K562 (cell line): ENCODE data around the gene PARD3. TPM values are rescaled to one million over a fixed set of nuclear protein-coding genes. Genes with fewer than 3 reads are reported as not detected.

Experiments
- ATAC-seq: fragments of 200-7000 bp; cut with Tn5 transposase; 3 replicates; pipeline ENCODE4 v1.9.1; 2020; ENCODE audit warnings: moderate library complexity
- BruUV-seq: library from RNA; stranded (reverse); fragments of 400-500 nt; replicated peaks from 2 replicates; lab custom pipeline; 2021; lab: Mats Ljungman, UMichigan
- CTCF ChIA-PET: fragments of 300-600 bp; formaldehyde crosslinking; extraction: SDS; loops from one replicate; lab custom pipeline; 2021; ENCODE audit warnings: low intra/inter-chr PET ratio; lab: Yijun Ruan, JAX
- POLR2A ChIA-PET: fragments of 300-600, 350-650 bp; sonication (Branson Sonifier 250); formaldehyde crosslinking; extraction: SDS; loops from one replicate; lab custom pipeline; 2021; ENCODE audit warnings: antibody characterized with exemption, inconsistent platforms; lab: Yijun Ruan, JAX
- DNase-seq, 4 experiments: peaks; one replicate each; pipeline versions ENCODE4 v3.0.0 to v3.0.0-alpha.2; 2011 to 2018; ENCODE audit warnings: low spot score in 3 of 4, mixed read lengths in 3 of 4; ENCODE audit errors: extremely low read depth in 1 of 4
- FAIRE-seq: peaks from 2 replicates; lab custom pipeline; 2011; peaks lifted over from hg19 to GRCh38; lab: Jason Lieb, UNC
- H2AFZ ChIP-seq: 2 replicates; pipeline ENCODE4 v1.6.0; 2011; ENCODE audit warnings: low read depth, low read length, control low read depth, inconsistent platforms
- H3K27ac ChIP-seq: fragments of 200-600 bp; 3 replicates; pipeline ENCODE4 v1.8.0; 2011; ENCODE audit warnings: low read depth, mild to moderate bottlenecking, control low read depth, inconsistent platforms, low read length, moderate library complexity, mixed read lengths; ENCODE audit errors: extremely low read depth
- H3K27me3 ChIP-seq, 2 experiments: fragments of 300-600 bp in 1 of 2; 2 replicates in 1 of 2; 3 replicates in 1 of 2; pipeline versions ENCODE4 v1.6.0 to v1.8.0; 2011; ENCODE audit warnings: inconsistent platforms in 2 of 2, low read length in 2 of 2, mild to moderate bottlenecking in 1 of 2, mixed read lengths in 1 of 2, moderate library complexity in 1 of 2; ENCODE audit not compliant: control insufficient read depth in 2 of 2, insufficient read depth in 2 of 2
- H3K36me3 ChIP-seq: fragments of 300-600 bp; 3 replicates; pipeline ENCODE4 v1.8.0; 2011; ENCODE audit warnings: mild to moderate bottlenecking, low read length, inconsistent platforms; ENCODE audit not compliant: control insufficient read depth, insufficient read depth
- H3K4me1 ChIP-seq, 2 experiments: fragments of 200-600 bp in 1 of 2; replicated peaks in 1 of 2; 2 replicates in 1 of 2; 3 replicates in 1 of 2; pipeline versions ENCODE4 v1.5.1 to v1.8.0; 2011; ENCODE audit warnings: inconsistent platforms in 2 of 2, low read length in 2 of 2, mild to moderate bottlenecking in 1 of 2, mixed read lengths in 1 of 2, moderate library complexity in 1 of 2; ENCODE audit not compliant: control insufficient read depth in 2 of 2, insufficient read depth in 2 of 2
- H3K4me2 ChIP-seq: 2 replicates; pipeline ENCODE4 v1.6.1; 2011; ENCODE audit warnings: low read length, control low read depth, inconsistent platforms, mixed read lengths; ENCODE audit not compliant: insufficient read depth
- H3K4me3 ChIP-seq: fragments of 200-600 bp; sonication (generic), shearing (Covaris generic); 2 replicates; pipeline ENCODE4 v1.5.1; 2016; ENCODE audit warnings: control low read depth, inconsistent platforms
- H3K79me2 ChIP-seq: fragments of 200-600 bp; 3 replicates; pipeline ENCODE4 v1.8.0; 2011; ENCODE audit warnings: low read length, inconsistent platforms; ENCODE audit not compliant: control insufficient read depth, insufficient read depth
- H3K9ac ChIP-seq, 2 experiments: 2 replicates each; pipeline versions ENCODE4 v1.6.0 to v1.6.1; 2011; ENCODE audit warnings: low read depth in 2 of 2, low read length in 2 of 2, control low read depth in 1 of 2, inconsistent platforms in 1 of 2, mild to moderate bottlenecking in 1 of 2, mixed read lengths in 1 of 2; ENCODE audit not compliant: insufficient read depth in 1 of 2
- H3K9me1 ChIP-seq: one replicate; pipeline ENCODE4 v1.6.0; 2011; ENCODE audit warnings: inconsistent platforms, mild to moderate bottlenecking, low read length, moderate library complexity; ENCODE audit not compliant: control insufficient read depth, insufficient read depth
- H3K9me3 ChIP-seq: replicated peaks from 2 replicates; pipeline ENCODE4 v1.5.1; 2011; ENCODE audit warnings: low read depth, low read length, inconsistent platforms; ENCODE audit not compliant: control insufficient read depth, insufficient read depth
- H4K20me1 ChIP-seq: replicated peaks from 2 replicates; pipeline ENCODE4 v1.6.1; 2011; ENCODE audit warnings: low read length, inconsistent platforms, mixed read lengths; ENCODE audit not compliant: control insufficient read depth, insufficient read depth
- BHLHE40 ChIP-seq: IDR thresholded peaks from 2 replicates; pipeline ENCODE4 v1.6.1; 2011; ENCODE audit warnings: low read length, improper control_type of control experiment
- C11orf30 ChIP-seq: fragments of 450-650 bp; IDR thresholded peaks from 2 replicates; pipeline ENCODE4 v1.6.1; 2016; ENCODE audit warnings: low read depth, mild to moderate bottlenecking
- DDX20 ChIP-seq: fragments of 450-650 bp; IDR thresholded peaks from 2 replicates; pipeline ENCODE4 v1.6.1; 2016; ENCODE audit warnings: missing genetic modification characterization, low read depth, mild to moderate bottlenecking, missing compliant biosample characterization, moderate library complexity
- ETV5 ChIP-seq: sonication (generic); formaldehyde crosslinking; IDR thresholded peaks from 2 replicates; pipeline ENCODE4 v1.4.0; 2020; ENCODE audit warnings: low read depth, mild to moderate bottlenecking, missing genetic modification reagents
- GTF2A2 ChIP-seq: IDR thresholded peaks from 2 replicates; pipeline ENCODE4 v1.6.1; 2016; ENCODE audit warnings: mild to moderate bottlenecking, missing genetic modification characterization, missing compliant biosample characterization
- KDM5B ChIP-seq: fragments of 200-600 bp; sonication (generic); IDR thresholded peaks from 2 replicates; pipeline ENCODE4 v1.6.1; 2012; ENCODE audit warnings: low read depth, mild to moderate bottlenecking, moderate library complexity, low read length, control low read depth, inconsistent platforms; ENCODE audit not compliant: insufficient replicate concordance
- MIER1 ChIP-seq: fragments of 450-650 bp; IDR thresholded peaks from 2 replicates; pipeline ENCODE4 v1.6.1; 2016; ENCODE audit warnings: antibody characterized with exemption, mild to moderate bottlenecking, low read depth
- POLR2H ChIP-seq: IDR thresholded peaks from 2 replicates; pipeline ENCODE4 v1.6.1; 2016; ENCODE audit warnings: missing genetic modification characterization, low read depth, mild to moderate bottlenecking, control low read depth, missing compliant biosample characterization, moderate library complexity
- SLC30A9 ChIP-seq: fragments of 250-450 bp; sonication (Bioruptor Pico); IDR thresholded peaks from 2 replicates; pipeline ENCODE4 v1.8.0; 2022; ENCODE audit warnings: mild to moderate bottlenecking, moderate library complexity
- SRSF3 ChIP-seq: fragments of 200-400 bp; formaldehyde crosslinking; IDR thresholded peaks from 2 replicates; pipeline ENCODE4 v1.6.1; 2016; ENCODE audit warnings: mild to moderate bottlenecking, low read length, moderate library complexity; ENCODE audit not compliant: insufficient read depth
- SUPT5H ChIP-seq: fragments of 450-650 bp; IDR thresholded peaks from 2 replicates; pipeline ENCODE4 v1.6.1; 2016
- ZFPM2 ChIP-seq: fragments of 250-450 bp; sonication (Bioruptor Pico); IDR thresholded peaks from 2 replicates; pipeline ENCODE4 v1.5.1; 2022; ENCODE audit warnings: mild to moderate bottlenecking
- ZNF224 ChIP-seq: sonication (generic); formaldehyde crosslinking; IDR thresholded peaks from 2 replicates; pipeline ENCODE4 v1.8.0; 2022; ENCODE audit warnings: mild to moderate bottlenecking, missing genetic modification reagents
- ZNF766 ChIP-seq: fragments of 200-800 bp; sonication (Bioruptor generic); conservative IDR thresholded peaks from 2 replicates; pipeline ENCODE4 v1.6.1; 2016; ENCODE audit warnings: missing genetic modification characterization, missing compliant biosample characterization
- WGBS: fragments of 100-300 bp; shearing (Covaris generic); methylation state at CpG from one replicate; pipeline ENCODE4 v1.1.6; 2016; ENCODE audit warnings: low coverage, mixed read lengths; ENCODE audit not compliant: insufficient coverage; ENCODE audit errors: missing lambda C conversion rate; 5-methylcytosine and 5-hydroxymethylcytosine counted together
- in situ Hi-C: fragments of 300-500 bp; cut with MboI; formaldehyde crosslinking; loops from 4 replicates; pipeline ENCODE4 v1.15.0; 2018; ENCODE audit warnings: inconsistent platforms, mixed read lengths
- intact Hi-C: fragments of 100-400 bp; cut with micrococcal nuclease; formaldehyde crosslinking; loops from 2 replicates; pipeline ENCODE4 v1.14.2; 2022
- polyA plus RNA-seq, 8 experiments: library from polyadenylated mRNA; depleted of rRNA in 4 of 8; stranded (reverse) in 5 of 8; unstranded in 3 of 8; fragments of >200 nt; fragmentation: Nextera tagmentation in 2 of 8; fragmentation: Illumina TruSeq in 1 of 8; extraction: Ambion mirVana in 2 of 8; extraction: Trizol in 1 of 8; gene quantifications; 2 replicates each; pipeline versions ENCODE4 v1.2.1 to v1.2.3, GENCODE V29; 2011 to 2014; ENCODE audit warnings: inconsistent platforms in 1 of 8, missing spikeins in 1 of 8
- total RNA-seq, 7 experiments: library from RNA; depleted of rRNA in 6 of 7; stranded (reverse); fragments of >200 nt in 6 of 7; fragmentation: Illumina TruSeq in 2 of 7; extraction: Trizol in 2 of 7; gene quantifications; 2 replicates each; pipeline versions ENCODE4 v1.2.1 to v1.2.3, GENCODE V29; 2011 to 2021; ENCODE audit warnings: low replicate concordance in 1 of 7
- TF ChIP-seq, protein P1 (sequence below): sonication (generic); formaldehyde crosslinking; IDR thresholded peaks from 2 replicates; pipeline ENCODE4 v1.8.0; 2022; ENCODE audit warnings: mild to moderate bottlenecking, missing genetic modification reagents, borderline replicate concordance
- TF ChIP-seq, protein P2 (sequence below): sonication (generic); formaldehyde crosslinking; IDR thresholded peaks from 2 replicates; pipeline ENCODE4 v1.8.1; 2023; ENCODE audit warnings: mild to moderate bottlenecking, missing genetic modification reagents, moderate library complexity

Gene PARD3
- total and polyA plus RNA-seq, 9 of the 15 experiments (the other 6 are each of a cell fraction or from before 2014, with no cell fraction given): 2.7 to 11.7 (median 7.7) TPM

DNA sequence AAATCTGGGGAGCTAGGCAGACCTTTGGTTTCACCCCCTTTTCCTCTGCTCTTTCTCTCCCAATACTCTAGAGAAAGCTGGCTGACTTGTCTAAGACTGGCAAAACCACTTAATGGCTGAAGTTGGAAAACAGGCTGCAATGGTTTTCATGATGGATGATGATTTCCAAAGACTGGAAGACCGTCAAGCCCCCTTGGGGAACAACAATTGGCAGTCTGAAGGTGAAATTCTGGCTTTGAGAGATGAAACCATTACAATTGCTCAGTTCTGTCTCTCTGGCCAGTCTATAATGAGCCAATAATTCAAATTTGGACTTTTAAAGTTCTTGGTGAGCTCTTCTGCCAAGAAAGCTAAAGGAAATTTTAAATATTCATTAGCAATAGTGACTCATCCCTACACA lies 680.5 kb downstream of the PARD3 start:
- no peak for DNase-seq
- in situ Hi-C loops: no loop called here

DNA sequence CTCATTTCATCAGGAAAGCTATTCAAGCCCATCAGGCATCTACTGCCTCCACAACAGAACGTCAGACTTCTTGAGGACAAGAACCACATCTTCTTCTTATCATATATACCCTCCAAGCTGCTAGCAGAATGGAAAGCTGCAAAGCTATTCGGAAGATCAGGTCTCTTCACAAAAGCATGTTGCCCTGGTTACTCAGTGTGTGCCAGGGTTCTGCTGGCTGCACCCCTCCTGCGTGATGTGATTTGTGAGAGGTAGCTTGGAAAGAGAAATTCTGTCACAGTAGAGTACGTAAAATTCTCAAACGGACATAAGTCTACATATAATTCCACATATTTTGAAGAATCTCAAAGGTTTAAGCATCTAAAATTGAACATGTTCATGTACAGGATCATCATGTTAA lies 681.7 kb downstream of the PARD3 start:
- no peaks in the 10 kb centered on the region for H3K79me2 ChIP-seq
- H3K4me1 ChIP-seq: no peaks in the 10 kb centered on the region
- no peaks in the 10 kb centered on the region; the same call in 1 of the 2 replicates for H4K20me1 ChIP-seq
- intact Hi-C loops (no loop called here), in situ Hi-C loops (no loop called here)
- WGBS: 0% methylated on average over 5 of the region's 5 CpGs
- POLR2A ChIA-PET: interaction anchor here (0.6 to 0.7 kb wide), 2 partner anchors 26 to 53 kb away, joined by 3 read pairs; no protein-coding TSS in a partner anchor
- no peak overlapping the region for H3K27ac ChIP-seq
- ATAC-seq (no peak), FAIRE-seq (no peak), DNase-seq (no peak)
- no peaks in the 10 kb centered on the region for H3K9me3 ChIP-seq
- H3K9ac ChIP-seq: no peak overlapping the region
- peaks cover 0 to 4% of the 10 kb centered on the region in 2 experiments; a peak in 2 of 5 replicates for H3K27me3 ChIP-seq
- no peak overlapping the region for H3K4me2 ChIP-seq
- no peak overlapping the region for H2AFZ ChIP-seq
- no peaks in the 10 kb centered on the region for H3K9me1 ChIP-seq
- BruUV-seq: no TSS peak
- no peak overlapping the region for H3K4me3 ChIP-seq
- H3K36me3 ChIP-seq: no peaks in the 10 kb centered on the region
- CTCF ChIA-PET: no interaction called here
- no peak for TF ChIP-seq ZFPM2 (CRISPR knock-in tag)
- TF ChIP-seq ETV5 (CRISPR knock-in tag): no peak
- no peak for TF ChIP-seq ZNF224 (CRISPR knock-in tag)
- TF ChIP-seq, protein P1, sequence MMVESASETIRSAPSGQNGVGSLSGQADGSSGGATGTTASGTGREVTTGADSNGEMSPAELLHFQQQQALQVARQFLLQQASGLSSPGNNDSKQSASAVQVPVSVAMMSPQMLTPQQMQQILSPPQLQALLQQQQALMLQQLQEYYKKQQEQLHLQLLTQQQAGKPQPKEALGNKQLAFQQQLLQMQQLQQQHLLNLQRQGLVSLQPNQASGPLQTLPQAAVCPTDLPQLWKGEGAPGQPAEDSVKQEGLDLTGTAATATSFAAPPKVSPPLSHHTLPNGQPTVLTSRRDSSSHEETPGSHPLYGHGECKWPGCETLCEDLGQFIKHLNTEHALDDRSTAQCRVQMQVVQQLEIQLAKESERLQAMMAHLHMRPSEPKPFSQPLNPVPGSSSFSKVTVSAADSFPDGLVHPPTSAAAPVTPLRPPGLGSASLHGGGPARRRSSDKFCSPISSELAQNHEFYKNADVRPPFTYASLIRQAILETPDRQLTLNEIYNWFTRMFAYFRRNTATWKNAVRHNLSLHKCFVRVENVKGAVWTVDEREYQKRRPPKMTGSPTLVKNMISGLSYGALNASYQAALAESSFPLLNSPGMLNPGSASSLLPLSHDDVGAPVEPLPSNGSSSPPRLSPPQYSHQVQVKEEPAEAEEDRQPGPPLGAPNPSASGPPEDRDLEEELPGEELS (CRISPR knock-in tag): no peak
- no peak for TF ChIP-seq SLC30A9
- no peak for TF ChIP-seq SRSF3
- no peak for TF ChIP-seq BHLHE40
- TF ChIP-seq GTF2A2 (tag): no peak
- no peak for TF ChIP-seq C11orf30
- TF ChIP-seq, protein P2, sequence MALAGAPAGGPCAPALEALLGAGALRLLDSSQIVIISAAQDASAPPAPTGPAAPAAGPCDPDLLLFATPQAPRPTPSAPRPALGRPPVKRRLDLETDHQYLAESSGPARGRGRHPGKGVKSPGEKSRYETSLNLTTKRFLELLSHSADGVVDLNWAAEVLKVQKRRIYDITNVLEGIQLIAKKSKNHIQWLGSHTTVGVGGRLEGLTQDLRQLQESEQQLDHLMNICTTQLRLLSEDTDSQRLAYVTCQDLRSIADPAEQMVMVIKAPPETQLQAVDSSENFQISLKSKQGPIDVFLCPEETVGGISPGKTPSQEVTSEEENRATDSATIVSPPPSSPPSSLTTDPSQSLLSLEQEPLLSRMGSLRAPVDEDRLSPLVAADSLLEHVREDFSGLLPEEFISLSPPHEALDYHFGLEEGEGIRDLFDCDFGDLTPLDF (CRISPR knock-in tag): no peak

More for the DNA sequence above, 680.5 kb downstream of the PARD3 start:
- ATAC-seq: no peak
- no peak overlapping the region for H3K27ac ChIP-seq
- intact Hi-C loops: no loop called here
- ChIA-PET POLR2A (no interaction called here), CTCF (no interaction called here)
- H3K9ac ChIP-seq: no peak overlapping the region
- H3K9me3 ChIP-seq: no peaks in the 10 kb centered on the region
- WGBS: 0% methylated on average over 1 of the region's 1 CpG
- BruUV-seq: no TSS peak
- no peaks in the 10 kb centered on the region for H3K79me2 ChIP-seq
- H4K20me1 ChIP-seq: no peaks in the 10 kb centered on the region; the same call in 1 of the 2 replicates
- no peak overlapping the region for H2AFZ ChIP-seq
- peaks cover 0 to 4% of the 10 kb centered on the region in 2 experiments; a peak in 2 of 5 replicates for H3K27me3 ChIP-seq
- H3K4me1 ChIP-seq: no peaks in the 10 kb centered on the region
- H3K9me1 ChIP-seq: no peaks in the 10 kb centered on the region
- no peak overlapping the region for H3K4me3 ChIP-seq
- no peak for FAIRE-seq
- H3K36me3 ChIP-seq: no peaks in the 10 kb centered on the region
- TF ChIP-seq POLR2H (tag) (no peak), MIER1 (no peak), SUPT5H (no peak), ZNF766 (CRISPR knock-in tag) (no peak), KDM5B (no peak), DDX20 (tag) (no peak)
- no peak overlapping the region for H3K4me2 ChIP-seq
